Smooth muscle cell (in vitro differentiated cells): ENCODE data around the gene EPHA8. TPM values are rescaled to one million over a fixed set of nuclear protein-coding genes. Genes with fewer than 3 reads are reported as not detected.

Experiments used
- DNase-seq: peaks from one replicate; lab custom pipeline; 2025; ENCODE audit not compliant: unreplicated experiment; lab: John Stamatoyannopoulos, UW
- H2AFZ ChIP-seq: fragments of 200-600 bp; sonication (generic); 2 replicates; pipeline ENCODE4 v1.6.0; 2016; ENCODE audit warnings: antibody characterized with exemption, low read depth, mild to moderate bottlenecking
- H3F3A ChIP-seq: fragments of 200-600 bp; sonication (generic); 2 replicates; pipeline ENCODE4 v1.6.0; 2017; ENCODE audit warnings: antibody characterized with exemption, low read depth
- H3K27ac ChIP-seq: fragments of 200-600 bp; sonication (generic); 2 replicates; pipeline ENCODE4 v1.5.1; 2016; ENCODE audit warnings: low read depth, mild to moderate bottlenecking
- H3K27me3 ChIP-seq: fragments of 200-600 bp; sonication (generic); 2 replicates; pipeline ENCODE4 v1.6.1; 2016; ENCODE audit warnings: low read depth, mild to moderate bottlenecking
- H3K36me3 ChIP-seq: fragments of 200-600 bp; sonication (generic); 2 replicates; pipeline ENCODE4 v1.5.1; 2016; ENCODE audit warnings: low read depth
- H3K4me1 ChIP-seq: fragments of 200-600 bp; sonication (generic); 2 replicates; pipeline ENCODE4 v1.5.1; 2016; ENCODE audit warnings: low read depth
- H3K4me2 ChIP-seq: fragments of 200-600 bp; sonication (generic); 2 replicates; pipeline ENCODE4 v1.6.0; 2016; ENCODE audit warnings: mild to moderate bottlenecking
- H3K4me3 ChIP-seq: fragments of 200-600 bp; sonication (generic); 2 replicates; pipeline ENCODE4 v1.5.1; 2016; ENCODE audit warnings: mild to moderate bottlenecking
- H3K79me2 ChIP-seq: fragments of 200-600 bp; sonication (generic); 2 replicates; pipeline ENCODE4 v1.6.0; 2016; ENCODE audit warnings: low read depth, mild to moderate bottlenecking
- H3K9ac ChIP-seq: fragments of 200-600 bp; sonication (generic); 2 replicates; pipeline ENCODE4 v1.6.0; 2016; ENCODE audit warnings: low read depth
- H3K9me3 ChIP-seq: fragments of 200-600 bp; sonication (generic); replicated peaks from 2 replicates; pipeline ENCODE4 v1.5.1; 2016; ENCODE audit warnings: low read depth
- H4K20me1 ChIP-seq: fragments of 200-600 bp; sonication (generic); 2 replicates; pipeline ENCODE4 v1.6.0; 2016; ENCODE audit warnings: low read depth
- WGBS: methylation state at CpG from one replicate; pipeline ENCODE4 v1.1.7; 2016; ENCODE audit warnings: low lambda C conversion rate; 5-methylcytosine and 5-hydroxymethylcytosine counted together
- polyA plus RNA-seq: library from polyadenylated mRNA; unstranded; fragments of >200 nt; fragmentation: Nextera tagmentation; extraction: Ambion mirVana; gene quantifications from 2 replicates; pipeline ENCODE4 v1.2.1, GENCODE V29; 2016
- total RNA-seq: library from RNA; depleted of rRNA; stranded (reverse); fragments of >200 nt; gene quantifications from 2 replicates; pipeline ENCODE4 v1.2.3, GENCODE V29; 2014
- TF ChIP-seq, protein P1 (sequence below): fragments of 200-600 bp; sonication (generic); IDR thresholded peaks from 2 replicates; pipeline ENCODE4 v1.5.1; 2017; ENCODE audit warnings: borderline replicate concordance, mild to moderate bottlenecking, antibody characterized with exemption; ENCODE audit not compliant: insufficient read depth, poor library complexity, severe bottlenecking

The EPHA8 gene
- total and polyA plus RNA-seq, 2 experiments from 2014 or later = not detected

DNA sequence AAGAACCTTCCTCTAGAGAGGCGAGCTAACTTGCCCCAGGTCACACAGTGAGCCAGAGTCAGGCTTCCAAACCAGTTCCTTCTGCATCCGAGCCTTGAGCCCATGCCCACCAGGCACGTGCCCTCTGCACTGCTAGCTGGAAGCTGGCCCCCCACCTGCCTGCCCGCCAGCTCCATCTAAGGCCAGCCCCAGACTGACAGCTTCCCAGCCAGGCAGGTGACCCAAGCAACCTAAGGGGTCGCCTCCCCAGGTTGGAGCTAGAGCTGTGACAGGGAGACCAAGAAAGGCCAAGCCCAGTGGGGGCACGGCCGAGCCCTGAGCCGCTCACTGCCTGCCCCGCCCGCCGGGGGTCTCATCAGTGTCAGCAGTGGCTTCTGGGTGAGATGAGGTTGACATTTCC lies 53.3 kb downstream of the EPHA8 start:
- Histone ChIP-seq H3F3A (no peaks in the 10 kb centered on the region), H4K20me1 (no peaks in the 10 kb centered on the region), H3K9me3 (no peaks in the 10 kb centered on the region), H2AFZ (no peak overlapping the region), H3K27me3 (peaks cover 60% of the 10 kb centered on the region), H3K36me3 (no peaks in the 10 kb centered on the region), H3K4me1 (no peaks in the 10 kb centered on the region), H3K9ac (no peak overlapping the region), H3K4me3 (no peak overlapping the region), H3K4me2 (no peak overlapping the region), H3K27ac (no peak overlapping the region), H3K79me2 (no peaks in the 10 kb centered on the region)
- DNase-seq = no peak
- TF ChIP-seq, protein P1, sequence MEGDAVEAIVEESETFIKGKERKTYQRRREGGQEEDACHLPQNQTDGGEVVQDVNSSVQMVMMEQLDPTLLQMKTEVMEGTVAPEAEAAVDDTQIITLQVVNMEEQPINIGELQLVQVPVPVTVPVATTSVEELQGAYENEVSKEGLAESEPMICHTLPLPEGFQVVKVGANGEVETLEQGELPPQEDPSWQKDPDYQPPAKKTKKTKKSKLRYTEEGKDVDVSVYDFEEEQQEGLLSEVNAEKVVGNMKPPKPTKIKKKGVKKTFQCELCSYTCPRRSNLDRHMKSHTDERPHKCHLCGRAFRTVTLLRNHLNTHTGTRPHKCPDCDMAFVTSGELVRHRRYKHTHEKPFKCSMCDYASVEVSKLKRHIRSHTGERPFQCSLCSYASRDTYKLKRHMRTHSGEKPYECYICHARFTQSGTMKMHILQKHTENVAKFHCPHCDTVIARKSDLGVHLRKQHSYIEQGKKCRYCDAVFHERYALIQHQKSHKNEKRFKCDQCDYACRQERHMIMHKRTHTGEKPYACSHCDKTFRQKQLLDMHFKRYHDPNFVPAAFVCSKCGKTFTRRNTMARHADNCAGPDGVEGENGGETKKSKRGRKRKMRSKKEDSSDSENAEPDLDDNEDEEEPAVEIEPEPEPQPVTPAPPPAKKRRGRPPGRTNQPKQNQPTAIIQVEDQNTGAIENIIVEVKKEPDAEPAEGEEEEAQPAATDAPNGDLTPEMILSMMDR = no peak
- 80% methylated on average over 11 of the region's 11 CpGs for WGBS

DNA sequence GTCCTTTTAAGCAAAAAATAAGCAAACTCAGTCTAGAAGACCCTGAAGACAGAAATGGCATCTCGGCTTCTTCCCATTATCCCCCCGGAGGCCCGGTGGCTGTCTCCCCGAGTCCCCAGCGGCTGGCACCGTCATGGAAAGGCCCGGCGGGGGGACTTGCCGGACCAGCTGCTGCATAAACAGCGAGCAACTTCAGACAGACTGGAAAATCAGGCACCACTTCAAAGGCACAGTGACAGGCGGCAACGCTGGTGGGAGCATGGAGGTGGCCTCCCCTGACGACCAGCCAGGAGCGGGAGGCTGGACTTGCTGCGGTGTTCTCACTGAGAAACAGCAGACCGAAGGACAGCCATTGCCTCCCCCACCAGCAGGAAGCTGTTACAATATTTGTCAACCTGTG lies 54.8 kb downstream of the EPHA8 start:
- no peaks in the 10 kb centered on the region for H4K20me1 ChIP-seq
- TF ChIP-seq, protein P1 = no peak
- WGBS = 73% methylated on average over 16 of the region's 16 CpGs

DNA sequence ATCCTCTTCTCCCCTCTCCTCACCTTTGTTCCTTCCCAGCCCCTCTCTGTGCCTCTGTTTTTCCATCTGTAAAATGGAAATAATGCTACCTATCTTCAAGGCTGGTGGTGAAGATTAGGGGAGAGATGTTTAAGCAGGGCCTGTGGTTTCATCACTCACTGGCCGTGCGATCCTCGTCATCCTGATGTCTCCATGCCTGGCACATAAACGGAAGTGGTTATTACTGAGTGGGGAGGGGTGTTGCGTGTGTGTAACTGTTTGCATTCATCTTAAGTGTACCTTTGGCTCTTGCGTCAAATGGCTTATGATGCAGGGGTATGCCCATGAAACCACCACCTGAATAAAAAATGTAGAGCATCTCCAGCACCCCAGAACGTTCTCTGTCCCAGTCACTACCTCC lies 56.0 kb downstream of the EPHA8 start:
- H4K20me1 ChIP-seq = no peaks in the 10 kb centered on the region
- no peaks in the 10 kb centered on the region for H3K79me2 ChIP-seq
- no peak overlapping the region for H2AFZ ChIP-seq
- H3K4me3 ChIP-seq = no peak overlapping the region
- no peaks in the 10 kb centered on the region for H3K4me1 ChIP-seq
- DNase-seq = no peak
- no peak overlapping the region for H3K27ac ChIP-seq
- peaks cover 52% of the 10 kb centered on the region for H3K27me3 ChIP-seq
- H3K9ac ChIP-seq = no peak overlapping the region
- no peaks in the 10 kb centered on the region for H3K36me3 ChIP-seq
- WGBS = 91% methylated on average over 7 of the region's 7 CpGs
- TF ChIP-seq, protein P1 = no peak
- no peaks in the 10 kb centered on the region for H3F3A ChIP-seq
- no peak overlapping the region for H3K4me2 ChIP-seq
- no peaks in the 10 kb centered on the region for H3K9me3 ChIP-seq

More for the DNA sequence above, 54.8 kb downstream of the EPHA8 start:
- peaks cover 61% of the 10 kb centered on the region for H3K27me3 ChIP-seq
- H3K9ac ChIP-seq = no peak overlapping the region
- no peak overlapping the region for H3K27ac ChIP-seq
- H3K4me2 ChIP-seq = no peak overlapping the region
- no peaks in the 10 kb centered on the region for H3F3A ChIP-seq
- no peak for DNase-seq
- H3K9me3 ChIP-seq = no peaks in the 10 kb centered on the region
- H2AFZ ChIP-seq = no peak overlapping the region
- no peaks in the 10 kb centered on the region for H3K79me2 ChIP-seq
- H3K36me3 ChIP-seq = no peaks in the 10 kb centered on the region
- H3K4me1 ChIP-seq = no peaks in the 10 kb centered on the region
- no peak overlapping the region for H3K4me3 ChIP-seq

DNA sequence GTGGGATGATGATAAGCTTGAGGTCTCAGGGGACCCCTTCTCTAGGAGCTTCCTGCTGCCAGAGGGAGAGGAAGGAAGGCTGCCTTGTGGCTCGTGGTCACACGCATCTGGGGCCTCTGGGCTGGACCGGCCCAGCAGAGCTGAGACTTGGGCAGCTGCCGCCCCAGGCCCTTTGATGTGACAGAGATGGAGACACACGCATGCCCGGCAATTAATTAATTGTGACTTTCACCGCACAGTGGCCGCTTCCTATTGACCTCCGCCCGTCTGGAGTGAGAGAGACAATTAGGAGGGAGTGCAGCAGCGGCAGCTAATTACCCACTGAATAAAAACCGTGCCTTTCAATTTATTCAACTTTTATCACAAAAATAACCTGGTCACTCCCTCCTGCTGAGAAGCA lies 56.5 kb downstream of the EPHA8 start:
- no peaks in the 10 kb centered on the region for H3K9me3 ChIP-seq
- no peak overlapping the region for H3K4me3 ChIP-seq
- peaks cover 47% of the 10 kb centered on the region for H3K27me3 ChIP-seq
- no peaks in the 10 kb centered on the region for H3K79me2 ChIP-seq
- H2AFZ ChIP-seq = no peak overlapping the region
- no peaks in the 10 kb centered on the region for H4K20me1 ChIP-seq
- no peak overlapping the region for H3K4me2 ChIP-seq
- no peaks in the 10 kb centered on the region for H3K4me1 ChIP-seq
- TF ChIP-seq, protein P1 = no peak
- H3K27ac ChIP-seq = no peak overlapping the region
- H3F3A ChIP-seq = no peaks in the 10 kb centered on the region
- H3K36me3 ChIP-seq = no peaks in the 10 kb centered on the region
- DNase-seq = no peak
- H3K9ac ChIP-seq = no peak overlapping the region
- 88% methylated on average over 12 of the region's 12 CpGs for WGBS
